Lower lobe of right lung (tissue), 2 donors: ENCODE measurements around the gene GPR179. TPM values are rescaled to one million over a fixed set of nuclear protein-coding genes. Genes with fewer than 3 reads are reported as not detected.

Experiments used
- ATAC-seq, 2 donors: fragments of 200-7000 bp; cut with Tn5 transposase; one replicate each; pipeline ENCODE4 v1.9.1; 2020 to 2022; ENCODE audit warnings: mild to moderate bottlenecking in 2 of 2, moderate library complexity in 2 of 2
- DNase-seq: peaks from one replicate; pipeline ENCODE4 v3.0.0-alpha.2; 2020
- H3K27ac ChIP-seq: fragments of 200-600 bp; one replicate; pipeline ENCODE4 v1.8.0; 2022
- H3K27me3 ChIP-seq: fragments of 200-600 bp; one replicate; pipeline ENCODE4 v1.8.0; 2022; ENCODE audit warnings: low read depth
- H3K36me3 ChIP-seq: fragments of 200-600 bp; one replicate; pipeline ENCODE4 v1.8.0; 2022; ENCODE audit warnings: mild to moderate bottlenecking
- H3K4me1 ChIP-seq: fragments of 200-600 bp; one replicate; pipeline ENCODE4 v1.8.0; 2022
- H3K4me3 ChIP-seq: fragments of 200-600 bp; one replicate; pipeline ENCODE4 v1.8.0; 2022; ENCODE audit warnings: mild to moderate bottlenecking
- H3K9me3 ChIP-seq: fragments of 200-600 bp; one replicate; pipeline ENCODE4 v1.8.0; 2022
- CTCF ChIP-seq: fragments of 200-600 bp; IDR thresholded peaks from one replicate; pipeline ENCODE4 v1.8.0; 2022; ENCODE audit warnings: antibody characterized with exemption, mild to moderate bottlenecking
- intact Hi-C: fragments of 100-400 bp; cut with DNase I; formaldehyde crosslinking; loops from one replicate; pipeline ENCODE4 v1.11.0; 2022
- total RNA-seq: library from RNA; stranded (reverse); fragmentation: NEBNext Ultra II Directional; extraction: Animal tissue kit (Norgen Biotek cat#: 25700); gene quantifications from one replicate; pipeline ENCODE4 v1.2.1, GENCODE V29; 2021
- donor health status: DM: no; HTN: yes; CAD: no; lungs with severe emphysema.

Gene GPR179
- total RNA-seq, 1 donor from 2014 or later = 0.15 TPM

- Histone ChIP-seq H3K4me1 (no peaks in the 10 kb centered on the region), H3K27ac (no peak overlapping the region), H3K4me3 (no peak overlapping the region), H3K9me3 (no peaks in the 10 kb centered on the region), H3K27me3 (peaks cover 10% of the 10 kb centered on the region), H3K36me3 (no peaks in the 10 kb centered on the region)
- intact Hi-C loops = no loop called here
- ATAC-seq (no peak), DNase-seq (no peak)
- TF ChIP-seq CTCF = no peak
Observed at GRCh38 chr17:38336838-38337237, 6.9 kb downstream of the GPR179 start.

- Histone ChIP-seq H3K36me3 (no peaks in the 10 kb centered on the region), H3K4me3 (no peak overlapping the region), H3K9me3 (no peaks in the 10 kb centered on the region), H3K27me3 (peaks cover 10% of the 10 kb centered on the region), H3K4me1 (no peaks in the 10 kb centered on the region), H3K27ac (no peak overlapping the region)
- DNase-seq = no peak
- no peak for ATAC-seq
- intact Hi-C loops = no loop called here
- no peak for TF ChIP-seq CTCF
Observed at GRCh38 chr17:38334480-38335364, 9.0 kb downstream of the GPR179 start.

- peak; percentile 51 for TF ChIP-seq CTCF
- DNase-seq (peak; percentile 56), ATAC-seq (peak in 1 of 2 donors; percentile 42)
- peaks cover 10% of the 10 kb centered on the region for H3K27me3 ChIP-seq
- H3K4me1 ChIP-seq = no peaks in the 10 kb centered on the region
- no peaks in the 10 kb centered on the region for H3K36me3 ChIP-seq
- no peaks in the 10 kb centered on the region for H3K9me3 ChIP-seq
- H3K4me3 ChIP-seq = no peak overlapping the region
- H3K27ac ChIP-seq = no peak overlapping the region
- intact Hi-C loops = no loop called here
Observed at GRCh38 chr17:38333635-38334295, 10.0 kb downstream of the GPR179 start.

GRCh38 chr17:38332735-38333134 is 11.0 kb downstream of the GPR179 start:
- no peaks in the 10 kb centered on the region for H3K4me1 ChIP-seq
- intact Hi-C loops = no loop called here
- H3K36me3 ChIP-seq = no peaks in the 10 kb centered on the region
- no peak overlapping the region for H3K27ac ChIP-seq
- no peak overlapping the region for H3K4me3 ChIP-seq
- H3K9me3 ChIP-seq = no peaks in the 10 kb centered on the region
- no peak for ATAC-seq
- H3K27me3 ChIP-seq = peaks cover 10% of the 10 kb centered on the region
- no peak for TF ChIP-seq CTCF
- no peak for DNase-seq

GRCh38 chr17:38330941-38331411 is 12.8 kb downstream of the GPR179 start:
- Histone ChIP-seq H3K36me3 (no peaks in the 10 kb centered on the region), H3K4me3 (no peak overlapping the region), H3K9me3 (no peaks in the 10 kb centered on the region), H3K4me1 (peaks cover 8% of the 10 kb centered on the region), H3K27me3 (peaks cover 10% of the 10 kb centered on the region), H3K27ac (no peak overlapping the region)
- ATAC-seq (peak; percentile 62 to 73), DNase-seq (peak; percentile 62)
- intact Hi-C loops = no loop called here
- TF ChIP-seq CTCF = no peak
